ENCODE data around the gene PYDC1.
"Not testable (repeated sequence)": the region's sequence is repeated elsewhere in the genome, so short reads cannot be mapped to it uniquely, and the experiment has no call there.

Gene PYDC1

GRCh38 chr16:31185339-31185738 lies 31.6 kb downstream of the PYDC1 start:
- Histone ChIP-seq H3K27me3 (ENCODE audit: control insufficient read depth, insufficient read depth, low read length) (no peaks in the 10 kb centered on the region), H3K4me1 (ENCODE audit: control insufficient read depth, insufficient read depth, low read length) (peaks cover 6% of the 10 kb centered on the region; the same call in 1 of the 2 replicates), H3K36me3 (ENCODE audit: control insufficient read depth, insufficient read depth, low read length) (peaks cover 91% of the 10 kb centered on the region), H3K9ac (ENCODE audit: low read depth, low read length) (no peak overlapping the region), H3K27ac (ENCODE audit: low read depth, low read length) (no peak overlapping the region), H3K4me3 (ENCODE audit: low read depth, low read length) (no peak overlapping the region), H3K9me3 (ENCODE audit: control insufficient read depth, insufficient read depth, low read length) (no peaks in the 10 kb centered on the region)

- H3K4me1 ChIP-seq (ENCODE audit: control insufficient read depth, insufficient read depth, low read length), result peaks cover 6% of the 10 kb centered on the region; the same call in 1 of the 2 replicates
- H3K4me3 ChIP-seq (ENCODE audit: low read depth, low read length), result no peak overlapping the region
- peaks cover 87% of the 10 kb centered on the region for H3K36me3 ChIP-seq (ENCODE audit: control insufficient read depth, insufficient read depth, low read length)
- no peaks in the 10 kb centered on the region for H3K9me3 ChIP-seq (ENCODE audit: control insufficient read depth, insufficient read depth, low read length)
- H3K27me3 ChIP-seq (ENCODE audit: control insufficient read depth, insufficient read depth, low read length), result no peaks in the 10 kb centered on the region
- no peak overlapping the region for H3K27ac ChIP-seq (ENCODE audit: low read depth, low read length)
- no peak overlapping the region for H3K9ac ChIP-seq (ENCODE audit: low read depth, low read length)
Measured at GRCh38 chr16:31184888-31185287, 32.0 kb downstream of the PYDC1 start.

- Histone ChIP-seq H3K9me3 (ENCODE audit: control insufficient read depth, insufficient read depth, low read length) (no peaks in the 10 kb centered on the region), H3K9ac (ENCODE audit: low read depth, low read length) (no peak overlapping the region), H3K4me3 (ENCODE audit: low read depth, low read length) (no peak overlapping the region), H3K27me3 (ENCODE audit: control insufficient read depth, insufficient read depth, low read length) (no peaks in the 10 kb centered on the region), H3K36me3 (ENCODE audit: control insufficient read depth, insufficient read depth, low read length) (peaks cover 75% of the 10 kb centered on the region), H3K27ac (ENCODE audit: low read depth, low read length) (no peak overlapping the region), H3K4me1 (ENCODE audit: control insufficient read depth, insufficient read depth, low read length) (peaks cover 6% of the 10 kb centered on the region; the same call in 1 of the 2 replicates)
Measured at GRCh38 chr16:31183432-31184428, 33.2 kb downstream of the PYDC1 start.

- peaks cover 62% of the 10 kb centered on the region for H3K36me3 ChIP-seq (ENCODE audit: control insufficient read depth, insufficient read depth, low read length)
Measured at GRCh38 chr16:31182391-31182790, 34.5 kb downstream of the PYDC1 start.

GRCh38 chr16:31181102-31181830 lies 35.7 kb downstream of the PYDC1 start:
- H3K27ac ChIP-seq (ENCODE audit: low read depth, low read length), result peak overlapping the region; percentile 96
- peaks cover 6% of the 10 kb centered on the region; the same call in 1 of the 2 replicates for H3K4me1 ChIP-seq (ENCODE audit: control insufficient read depth, insufficient read depth, low read length)
- H3K27me3 ChIP-seq (ENCODE audit: control insufficient read depth, insufficient read depth, low read length), result no peaks in the 10 kb centered on the region

More at GRCh38 chr16:31182391-31182790, 34.5 kb downstream of the PYDC1 start:
- Histone ChIP-seq H3K4me3 (ENCODE audit: low read depth, low read length) (peak overlapping the region; percentile 85), H3K9ac (ENCODE audit: low read depth, low read length) (peak overlapping the region; percentile 40), H3K27me3 (ENCODE audit: control insufficient read depth, insufficient read depth, low read length) (no peaks in the 10 kb centered on the region), H3K4me1 (ENCODE audit: control insufficient read depth, insufficient read depth, low read length) (peaks cover 6% of the 10 kb centered on the region; the same call in 1 of the 2 replicates), H3K9me3 (ENCODE audit: control insufficient read depth, insufficient read depth, low read length) (no peaks in the 10 kb centered on the region), H3K27ac (ENCODE audit: low read depth, low read length) (no peak overlapping the region)

GRCh38 chr16:31179747-31180459 lies 37.0 kb downstream of the PYDC1 start, which contains the start of gene FUS:
Gene FUS (plus strand): TSS chr16:31180139. CDS start chr16:31180215, 76 bp downstream.
- Histone ChIP-seq H3K9me3 (ENCODE audit: control insufficient read depth, insufficient read depth, low read length) (no peaks in the 10 kb centered on the region), H3K27me3 (ENCODE audit: control insufficient read depth, insufficient read depth, low read length) (no peaks in the 10 kb centered on the region), H3K27ac (ENCODE audit: low read depth, low read length) (peak within 1 kb of the TSS; percentile 96), H3K9ac (ENCODE audit: low read depth, low read length) (peak within 1 kb of the TSS; percentile 97), H3K36me3 (ENCODE audit: control insufficient read depth, insufficient read depth, low read length) (peaks cover 37% of the 10 kb centered on the region), H3K4me1 (ENCODE audit: control insufficient read depth, insufficient read depth, low read length) (peaks cover 6% of the 10 kb centered on the region; the same call in 1 of the 2 replicates), H3K4me3 (ENCODE audit: low read depth, low read length) (peak within 1 kb of the TSS; percentile 85)

More at GRCh38 chr16:31181102-31181830, 35.7 kb downstream of the PYDC1 start:
- H3K9ac ChIP-seq (ENCODE audit: low read depth, low read length), result peak overlapping the region; percentile 97
- peaks cover 50% of the 10 kb centered on the region for H3K36me3 ChIP-seq (ENCODE audit: control insufficient read depth, insufficient read depth, low read length)
- H3K9me3 ChIP-seq (ENCODE audit: control insufficient read depth, insufficient read depth, low read length), result no peaks in the 10 kb centered on the region
- H3K4me3 ChIP-seq (ENCODE audit: low read depth, low read length), result peak overlapping the region; percentile 85

GRCh38 chr16:31179219-31179746 lies 37.7 kb downstream of the PYDC1 start:
- Histone ChIP-seq H3K4me1 (ENCODE audit: control insufficient read depth, insufficient read depth, low read length) (peaks cover 6% of the 10 kb centered on the region; the same call in 1 of the 2 replicates), H3K9ac (ENCODE audit: low read depth, low read length) (peak overlapping the region; percentile 97), H3K27me3 (ENCODE audit: control insufficient read depth, insufficient read depth, low read length) (no peaks in the 10 kb centered on the region), H3K4me3 (ENCODE audit: low read depth, low read length) (peak overlapping the region; percentile 85), H3K36me3 (ENCODE audit: control insufficient read depth, insufficient read depth, low read length) (peaks cover 32% of the 10 kb centered on the region), H3K27ac (ENCODE audit: low read depth, low read length) (peak overlapping the region; percentile 96), H3K9me3 (ENCODE audit: control insufficient read depth, insufficient read depth, low read length) (no peaks in the 10 kb centered on the region)

- peaks cover 11% of the 10 kb centered on the region for H3K36me3 ChIP-seq (ENCODE audit: control insufficient read depth, insufficient read depth, low read length)
- no peak overlapping the region for H3K27ac ChIP-seq (ENCODE audit: low read depth, low read length)
- H3K27me3 ChIP-seq (ENCODE audit: control insufficient read depth, insufficient read depth, low read length), result no peaks in the 10 kb centered on the region
- H3K9me3 ChIP-seq (ENCODE audit: control insufficient read depth, insufficient read depth, low read length), result no peaks in the 10 kb centered on the region
- peaks cover under 1% of the 10 kb centered on the region; the same call in 1 of the 2 replicates for H3K4me1 ChIP-seq (ENCODE audit: control insufficient read depth, insufficient read depth, low read length)
- no peak overlapping the region for H3K4me3 ChIP-seq (ENCODE audit: low read depth, low read length)
- no peak overlapping the region for H3K9ac ChIP-seq (ENCODE audit: low read depth, low read length)
Measured at GRCh38 chr16:31177136-31177535, 39.8 kb downstream of the PYDC1 start.

- H3K9ac ChIP-seq (ENCODE audit: low read depth, low read length); H3K36me3 ChIP-seq (ENCODE audit: control insufficient read depth, insufficient read depth, low read length); H3K4me3 ChIP-seq (ENCODE audit: low read depth, low read length); H3K27me3 ChIP-seq (ENCODE audit: control insufficient read depth, insufficient read depth, low read length); H3K4me1 ChIP-seq (ENCODE audit: control insufficient read depth, insufficient read depth, low read length); H3K9me3 ChIP-seq (ENCODE audit: control insufficient read depth, insufficient read depth, low read length): not testable (repeated sequence)
- peak overlapping the region; percentile 21 for H3K27ac ChIP-seq (ENCODE audit: low read depth, low read length)
Measured at GRCh38 chr16:31170048-31170447, 46.9 kb downstream of the PYDC1 start.

GRCh38 chr16:31168848-31169247 lies 48.1 kb downstream of the PYDC1 start:
- Histone ChIP-seq H3K27me3 (ENCODE audit: control insufficient read depth, insufficient read depth, low read length) (no peaks in the 10 kb centered on the region), H3K9ac (ENCODE audit: low read depth, low read length) (no peak overlapping the region), H3K9me3 (ENCODE audit: control insufficient read depth, insufficient read depth, low read length) (no peaks in the 10 kb centered on the region), H3K4me1 (ENCODE audit: control insufficient read depth, insufficient read depth, low read length) (no peaks in the 10 kb centered on the region), H3K27ac (ENCODE audit: low read depth, low read length) (no peak overlapping the region), H3K36me3 (ENCODE audit: control insufficient read depth, insufficient read depth, low read length) (no peaks in the 10 kb centered on the region), H3K4me3 (ENCODE audit: low read depth, low read length) (no peak overlapping the region)
